ENCODE measurements around the gene FMN1. TPM values are rescaled to one million over a fixed set of nuclear protein-coding genes. Genes with fewer than 3 reads are reported as not detected.

The FMN1 gene
- total and polyA plus RNA-seq, 10 donors = 0.43 to 42.1 (median 8.6) TPM

DNA sequence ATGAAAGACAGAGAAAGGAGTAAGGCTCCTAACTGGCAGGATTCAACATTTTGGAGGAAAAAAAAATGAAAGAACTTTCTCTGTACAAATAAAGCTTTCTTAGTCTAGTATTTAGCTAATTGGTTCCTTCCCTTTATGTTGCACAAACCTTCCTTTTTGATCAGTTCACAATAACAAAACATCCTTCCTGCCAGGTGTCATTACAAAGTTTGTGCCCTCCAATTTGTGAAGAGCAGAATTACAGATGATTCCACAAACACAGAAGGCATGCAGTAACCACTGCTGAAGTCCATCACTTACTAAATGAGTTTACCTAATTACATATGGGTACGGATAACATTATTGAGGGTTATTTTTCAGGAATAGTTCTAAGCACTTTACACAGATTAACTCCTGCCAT is 179.9 kb downstream of the FMN1 start:
- no peak overlapping the region for H3K4me3 ChIP-seq
- no peaks in the 10 kb centered on the region for H3K36me3 ChIP-seq

DNA sequence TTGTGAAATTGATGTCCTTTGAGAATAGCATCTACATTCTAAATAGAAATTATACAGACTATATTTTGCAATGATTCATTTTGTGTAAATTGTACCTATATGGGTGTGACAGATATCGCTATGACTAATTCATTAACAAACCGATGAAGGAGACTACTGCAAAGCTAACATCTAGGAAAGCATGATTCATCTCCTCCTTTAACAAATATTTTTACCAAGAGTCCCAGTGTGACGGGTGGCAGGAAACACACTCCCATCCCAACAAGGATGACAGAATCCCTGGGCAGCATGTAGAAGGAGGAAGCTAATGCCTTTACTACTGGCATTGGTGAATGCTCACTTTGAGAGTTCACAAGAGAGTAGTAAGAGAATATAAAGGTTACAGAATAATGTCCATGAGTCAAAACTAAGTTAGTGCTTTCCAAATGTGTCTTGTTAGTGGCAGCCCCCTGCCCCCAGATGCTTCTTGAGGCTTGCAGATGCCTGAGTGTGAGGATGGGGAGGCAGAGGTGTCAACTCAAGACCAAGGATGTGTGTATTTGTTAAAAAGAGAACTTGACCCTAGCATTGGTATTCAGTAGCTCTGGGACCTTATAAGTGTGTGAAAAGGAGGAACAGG is 180.6 kb downstream of the FMN1 start:
- no peaks in the 10 kb centered on the region for H3K36me3 ChIP-seq
- DNase-seq = no peak
- H3K27ac ChIP-seq = no peak overlapping the region
- H3K27me3 ChIP-seq (replicated peaks in 1 of 7) = no peaks in the 10 kb centered on the region
- TF ChIP-seq POLR2A (IDR thresholded peaks at IDR 0.05) (no peak), POLR2AphosphoS5 (IDR thresholded peaks at IDR 0.05) (no peak)
- TF ChIP-seq, protein P1, sequence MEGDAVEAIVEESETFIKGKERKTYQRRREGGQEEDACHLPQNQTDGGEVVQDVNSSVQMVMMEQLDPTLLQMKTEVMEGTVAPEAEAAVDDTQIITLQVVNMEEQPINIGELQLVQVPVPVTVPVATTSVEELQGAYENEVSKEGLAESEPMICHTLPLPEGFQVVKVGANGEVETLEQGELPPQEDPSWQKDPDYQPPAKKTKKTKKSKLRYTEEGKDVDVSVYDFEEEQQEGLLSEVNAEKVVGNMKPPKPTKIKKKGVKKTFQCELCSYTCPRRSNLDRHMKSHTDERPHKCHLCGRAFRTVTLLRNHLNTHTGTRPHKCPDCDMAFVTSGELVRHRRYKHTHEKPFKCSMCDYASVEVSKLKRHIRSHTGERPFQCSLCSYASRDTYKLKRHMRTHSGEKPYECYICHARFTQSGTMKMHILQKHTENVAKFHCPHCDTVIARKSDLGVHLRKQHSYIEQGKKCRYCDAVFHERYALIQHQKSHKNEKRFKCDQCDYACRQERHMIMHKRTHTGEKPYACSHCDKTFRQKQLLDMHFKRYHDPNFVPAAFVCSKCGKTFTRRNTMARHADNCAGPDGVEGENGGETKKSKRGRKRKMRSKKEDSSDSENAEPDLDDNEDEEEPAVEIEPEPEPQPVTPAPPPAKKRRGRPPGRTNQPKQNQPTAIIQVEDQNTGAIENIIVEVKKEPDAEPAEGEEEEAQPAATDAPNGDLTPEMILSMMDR (IDR thresholded peaks at IDR 0.05 in 8 of 11, conservative IDR thresholded peaks at IDR 0.05 in 3 of 11) = no peak
- no peak overlapping the region for H3K4me3 ChIP-seq
- intact Hi-C loops (cut with DNase I; ENCODE audit: low total_unique reads) = no loop called here
- H3K9me3 ChIP-seq = no peaks in the 10 kb centered on the region
- WGBS, 5 donors = 56 to 76% (median 64%) methylated on average over 3 of the region's 3 CpGs
- no peaks in the 10 kb centered on the region for H3K4me1 ChIP-seq

More for the DNA sequence above, 179.9 kb downstream of the FMN1 start:
- WGBS, 5 donors = 85 to 93% (median 92%) methylated on average over 1 of the region's 1 CpG
- Histone ChIP-seq H3K27ac (no peak overlapping the region), H3K4me1 (no peaks in the 10 kb centered on the region), H3K27me3 (replicated peaks in 1 of 7) (no peaks in the 10 kb centered on the region), H3K9me3 (no peaks in the 10 kb centered on the region)
- intact Hi-C loops (cut with DNase I; ENCODE audit: low total_unique reads) = no loop called here
- TF ChIP-seq POLR2A (IDR thresholded peaks at IDR 0.05) (no peak), POLR2AphosphoS5 (IDR thresholded peaks at IDR 0.05) (no peak)
- TF ChIP-seq, protein P1 (IDR thresholded peaks at IDR 0.05 in 8 of 11, conservative IDR thresholded peaks at IDR 0.05 in 3 of 11) = no peak
- no peak for DNase-seq

DNA sequence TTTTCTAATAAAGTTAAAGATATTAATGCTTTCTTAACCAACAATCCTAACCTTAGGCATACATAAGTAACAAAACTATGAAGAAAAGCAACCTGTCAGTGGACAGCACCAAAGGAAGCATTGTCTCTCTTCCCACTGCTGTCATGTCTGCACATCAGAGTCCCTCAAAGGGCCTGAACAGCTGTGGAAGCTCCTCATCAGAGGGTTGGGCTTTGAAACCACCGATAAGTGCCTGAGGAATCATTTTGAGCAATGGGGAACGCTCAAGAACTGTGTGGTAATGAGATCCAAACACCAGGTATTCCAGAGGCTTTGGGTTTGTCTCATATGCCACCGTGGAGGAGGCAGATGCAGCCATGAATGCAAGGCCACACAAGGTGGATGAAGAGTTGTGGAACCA is 182.5 kb downstream of the FMN1 start:
- no peaks in the 10 kb centered on the region for H3K27me3 ChIP-seq (replicated peaks in 1 of 7)
- H3K36me3 ChIP-seq = no peaks in the 10 kb centered on the region
- no peaks in the 10 kb centered on the region for H3K9me3 ChIP-seq
- intact Hi-C loops (cut with DNase I; ENCODE audit: low total_unique reads) = no loop called here
- TF ChIP-seq, protein P1 (IDR thresholded peaks at IDR 0.05 in 8 of 11, conservative IDR thresholded peaks at IDR 0.05 in 3 of 11) = no peak
- TF ChIP-seq POLR2A (IDR thresholded peaks at IDR 0.05) (no peak), POLR2AphosphoS5 (IDR thresholded peaks at IDR 0.05) (no peak)
- no peak overlapping the region for H3K27ac ChIP-seq
- H3K4me3 ChIP-seq = no peak overlapping the region
- no peak for DNase-seq
- H3K4me1 ChIP-seq = peaks cover 0 to 15% (median 2%) of the 10 kb centered on the region in 6 donors
- WGBS, 5 donors = 69 to 77% (median 76%) methylated on average over 3 of the region's 3 CpGs

DNA sequence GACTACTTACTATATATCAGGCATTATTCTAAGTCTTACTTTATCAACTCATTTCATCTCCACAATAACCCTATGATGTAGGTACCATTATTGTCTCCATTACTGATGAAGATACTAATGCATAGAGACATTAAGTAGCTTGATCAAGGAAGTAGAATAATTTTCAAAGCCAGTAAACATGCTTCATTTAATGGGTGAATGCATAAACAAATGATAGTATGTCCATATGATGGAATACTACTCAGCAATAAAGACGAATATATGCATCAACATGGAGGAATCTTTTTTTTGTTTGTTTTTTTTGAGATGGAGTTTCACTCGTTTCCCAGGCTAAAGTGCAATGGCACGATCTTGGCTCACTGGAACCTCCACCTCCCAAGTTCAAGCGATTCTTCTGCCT is 184.9 kb downstream of the FMN1 start:
- Histone ChIP-seq H3K27me3 (replicated peaks in 1 of 7) (no peaks in the 10 kb centered on the region), H3K9me3 (no peaks in the 10 kb centered on the region), H3K27ac (no peak overlapping the region), H3K36me3 (no peaks in the 10 kb centered on the region), H3K4me1 (peaks cover 0 to 15% (median 2%) of the 10 kb centered on the region in 6 donors), H3K4me3 (no peak overlapping the region)
- WGBS, 5 donors = 84 to 96% (median 88%) methylated on average over 4 of the region's 4 CpGs
- intact Hi-C loops (cut with DNase I; ENCODE audit: low total_unique reads) = no loop called here
- no peak for DNase-seq
- TF ChIP-seq POLR2AphosphoS5 (IDR thresholded peaks at IDR 0.05) (no peak), POLR2A (IDR thresholded peaks at IDR 0.05) (no peak)
- TF ChIP-seq, protein P1 (IDR thresholded peaks at IDR 0.05 in 8 of 11, conservative IDR thresholded peaks at IDR 0.05 in 3 of 11) = no peak
